ENCODE measurements around the gene JMJD7.
"Not testable (repeated sequence)": the region's sequence is repeated elsewhere in the genome, so short reads cannot be mapped to it uniquely, and the experiment has no call there.

Gene JMJD7

GRCh38 chr15:41829959-41830646 is 2.2 kb downstream of the JMJD7 start:
- no peaks in the 10 kb centered on the region for H4K20me1 ChIP-seq (ENCODE audit: insufficient read depth, low read length)
- TF ChIP-seq EZH2 (IDR thresholded peaks at IDR 0.05; ENCODE audit: borderline replicate concordance, low read length) (no peak), CTCF (IDR thresholded peaks at IDR 0.05; ENCODE audit: low read length) (no peak)
- H3K9me2 ChIP-seq (ENCODE audit: low read depth, low read length), result no peaks in the 10 kb centered on the region
- H2AFZ ChIP-seq (ENCODE audit: low read length), result no peak overlapping the region
- H3K9ac ChIP-seq (ENCODE audit: low read length), result no peak overlapping the region
- H3K4me3 ChIP-seq (ENCODE audit: low read depth, low read length, poor library complexity, severe bottlenecking), result no peak overlapping the region
- peaks cover 18% of the 10 kb centered on the region for H3K4me1 ChIP-seq (ENCODE audit: insufficient read depth, low read length, severe bottlenecking)
- no peaks in the 10 kb centered on the region for H3F3A ChIP-seq (ENCODE audit: insufficient read depth, low read length)
- no peaks in the 10 kb centered on the region for H3K79me2 ChIP-seq (ENCODE audit: insufficient read depth, low read length)
- no peaks in the 10 kb centered on the region for H3K36me3 ChIP-seq (ENCODE audit: insufficient read depth, low read length)
- H3K27me3 ChIP-seq (ENCODE audit: insufficient read depth, low read length), result no peaks in the 10 kb centered on the region
- no peak overlapping the region for H3K4me2 ChIP-seq (ENCODE audit: low read length)
- H3K27ac ChIP-seq (ENCODE audit: low read depth, low read length, poor library complexity, severe bottlenecking), result no peak overlapping the region
- no peaks in the 10 kb centered on the region for H3K9me3 ChIP-seq (ENCODE audit: low read length)

GRCh38 chr15:41831291-41831690 is 3.4 kb downstream of the JMJD7 start:
- not testable (repeated sequence) for H3K79me2 ChIP-seq (ENCODE audit: insufficient read depth, low read length); H3K4me3 ChIP-seq (ENCODE audit: low read depth, low read length, poor library complexity, severe bottlenecking); H3K27ac ChIP-seq (ENCODE audit: low read depth, low read length, poor library complexity, severe bottlenecking); H3K9me3 ChIP-seq (ENCODE audit: low read length); H3K9ac ChIP-seq (ENCODE audit: low read length); H3F3A ChIP-seq (ENCODE audit: insufficient read depth, low read length); H3K36me3 ChIP-seq (ENCODE audit: insufficient read depth, low read length); H3K4me2 ChIP-seq (ENCODE audit: low read length); H3K9me2 ChIP-seq (ENCODE audit: low read depth, low read length); H2AFZ ChIP-seq (ENCODE audit: low read length); H3K27me3 ChIP-seq (ENCODE audit: insufficient read depth, low read length); H4K20me1 ChIP-seq (ENCODE audit: insufficient read depth, low read length)
- H3K4me1 ChIP-seq (ENCODE audit: insufficient read depth, low read length, severe bottlenecking), result peaks cover 18% of the 10 kb centered on the region

GRCh38 chr15:41832208-41832607 is 4.3 kb downstream of the JMJD7 start:
- Histone ChIP-seq H3F3A (ENCODE audit: insufficient read depth, low read length) (no peaks in the 10 kb centered on the region), H3K36me3 (ENCODE audit: insufficient read depth, low read length) (no peaks in the 10 kb centered on the region), H3K79me2 (ENCODE audit: insufficient read depth, low read length) (no peaks in the 10 kb centered on the region), H3K4me2 (ENCODE audit: low read length) (no peak overlapping the region), H3K4me3 (ENCODE audit: low read depth, low read length, poor library complexity, severe bottlenecking) (no peak overlapping the region), H3K9me3 (ENCODE audit: low read length) (no peaks in the 10 kb centered on the region), H4K20me1 (ENCODE audit: insufficient read depth, low read length) (no peaks in the 10 kb centered on the region), H3K27ac (ENCODE audit: low read depth, low read length, poor library complexity, severe bottlenecking) (no peak overlapping the region), H3K9ac (ENCODE audit: low read length) (no peak overlapping the region), H3K27me3 (ENCODE audit: insufficient read depth, low read length) (no peaks in the 10 kb centered on the region), H3K4me1 (ENCODE audit: insufficient read depth, low read length, severe bottlenecking) (peaks cover 17% of the 10 kb centered on the region), H3K9me2 (ENCODE audit: low read depth, low read length) (no peaks in the 10 kb centered on the region), H2AFZ (ENCODE audit: low read length) (no peak overlapping the region)
- no peak for TF ChIP-seq EZH2 (IDR thresholded peaks at IDR 0.05; ENCODE audit: borderline replicate concordance, low read length)
- no peak for TF ChIP-seq CTCF (IDR thresholded peaks at IDR 0.05; ENCODE audit: low read length)

- no peak overlapping the region for H2AFZ ChIP-seq (ENCODE audit: low read length)
- no peaks in the 10 kb centered on the region for H3K9me2 ChIP-seq (ENCODE audit: low read depth, low read length)
- H3K9me3 ChIP-seq (ENCODE audit: low read length), result no peaks in the 10 kb centered on the region
- H3K4me2 ChIP-seq (ENCODE audit: low read length), result no peak overlapping the region
- H3K27ac ChIP-seq (ENCODE audit: low read depth, low read length, poor library complexity, severe bottlenecking), result no peak overlapping the region
- H3K9ac ChIP-seq (ENCODE audit: low read length), result no peak overlapping the region
- no peak overlapping the region for H3K4me3 ChIP-seq (ENCODE audit: low read depth, low read length, poor library complexity, severe bottlenecking)
- H3K36me3 ChIP-seq (ENCODE audit: insufficient read depth, low read length), result no peaks in the 10 kb centered on the region
- H3F3A ChIP-seq (ENCODE audit: insufficient read depth, low read length), result no peaks in the 10 kb centered on the region
- peaks cover 13% of the 10 kb centered on the region for H3K4me1 ChIP-seq (ENCODE audit: insufficient read depth, low read length, severe bottlenecking)
- no peaks in the 10 kb centered on the region for H4K20me1 ChIP-seq (ENCODE audit: insufficient read depth, low read length)
- TF ChIP-seq EZH2 (IDR thresholded peaks at IDR 0.05; ENCODE audit: borderline replicate concordance, low read length), result no peak
- TF ChIP-seq CTCF (IDR thresholded peaks at IDR 0.05; ENCODE audit: low read length), result no peak
- no peaks in the 10 kb centered on the region for H3K79me2 ChIP-seq (ENCODE audit: insufficient read depth, low read length)
- H3K27me3 ChIP-seq (ENCODE audit: insufficient read depth, low read length), result no peaks in the 10 kb centered on the region
Observed at GRCh38 chr15:41832875-41833274, 5.0 kb downstream of the JMJD7 start.
